Stimulated activated CD4-positive, alpha-beta T cell treated with anti-CD3 and anti-CD28 coated beads, Interleukin-12 subunit alpha, Interleukin-12 subunit beta, amount 100 ng/mL, for 48 hours (primary cell): ENCODE results near the gene CNOT6L.
"Not testable (repeated sequence)": the region's sequence is repeated elsewhere in the genome, so short reads cannot be mapped to it uniquely, and the experiment has no call there.

Experiments used
- DNase-seq, 3 donors: peaks; one replicate each; pipeline ENCODE4 v3.0.0-alpha.2; 2020; ENCODE audit warnings: low read depth in 2 of 3, low spot score in 1 of 3

Gene CNOT6L

GRCh38 chr4:77783895-77784294, 35.3 kb downstream of the CNOT6L start:
- DNase-seq, result no peak

GRCh38 chr4:77782102-77782835, 36.9 kb downstream of the CNOT6L start:
- DNase-seq, result no peak

- not testable (repeated sequence) for DNase-seq
These were observed 38.4 kb downstream of the CNOT6L start for GRCh38 chr4:77780762-77781161.

- no peak for DNase-seq
These were observed 41.9 kb downstream of the CNOT6L start for GRCh38 chr4:77777135-77777807.

- no peak for DNase-seq
These were observed 42.7 kb downstream of the CNOT6L start for GRCh38 chr4:77776182-77777134.

GRCh38 chr4:77773101-77773500, 46.1 kb downstream of the CNOT6L start:
- no peak for DNase-seq

- no peak for DNase-seq
These were observed 47.6 kb downstream of the CNOT6L start for GRCh38 chr4:77771566-77771965.

- DNase-seq, result no peak
These were observed 53.4 kb downstream of the CNOT6L start for GRCh38 chr4:77765720-77766119.

- DNase-seq, result no peak
These were observed 56.6 kb downstream of the CNOT6L start for GRCh38 chr4:77762531-77762930.

- DNase-seq, result no peak
These were observed 57.6 kb downstream of the CNOT6L start for GRCh38 chr4:77761595-77761994.

GRCh38 chr4:77758804-77759203, 60.4 kb downstream of the CNOT6L start:
- no peak for DNase-seq

GRCh38 chr4:77751764-77752163, 67.4 kb downstream of the CNOT6L start:
- no peak for DNase-seq

GRCh38 chr4:77745792-77746191, 73.4 kb downstream of the CNOT6L start:
- no peak for DNase-seq

GRCh38 chr4:77742054-77742453, 77.1 kb downstream of the CNOT6L start:
- DNase-seq, result no peak

- DNase-seq, result no peak
These were observed 78.7 kb downstream of the CNOT6L start for GRCh38 chr4:77740480-77740879.

GRCh38 chr4:77734928-77735327, 84.2 kb downstream of the CNOT6L start:
- DNase-seq, result peak in 2 of 3 donors; percentile 20 to 31

GRCh38 chr4:77731656-77732055, 87.5 kb downstream of the CNOT6L start:
- DNase-seq, result no peak

- no peak for DNase-seq
These were observed 90.7 kb downstream of the CNOT6L start for GRCh38 chr4:77728420-77728819.

GRCh38 chr4:77721073-77721472, 98.1 kb downstream of the CNOT6L start:
- no peak for DNase-seq

GRCh38 chr4:77718500-77718899, 100.7 kb downstream of the CNOT6L start:
- not testable (repeated sequence) for DNase-seq

- no peak for DNase-seq
These were observed 103.5 kb downstream of the CNOT6L start for GRCh38 chr4:77715414-77716290.
